ENCODE measurements around the gene ASS1.

Gene ASS1

GRCh38 chr9:130458027-130458803 is 13.5 kb downstream of the ASS1 start:
- no peak for FAIRE-seq

- FAIRE-seq, result no peak
Measured at GRCh38 chr9:130458804-130459067, 14.0 kb downstream of the ASS1 start.

- FAIRE-seq, result no peak
Measured at GRCh38 chr9:130459151-130459550, 14.4 kb downstream of the ASS1 start.

GRCh38 chr9:130459941-130460669 is 15.3 kb downstream of the ASS1 start:
- FAIRE-seq, result no peak

GRCh38 chr9:130461218-130461630 is 16.5 kb downstream of the ASS1 start:
- no peak for FAIRE-seq

- no peak for FAIRE-seq
Measured at GRCh38 chr9:130461731-130462130, 17.0 kb downstream of the ASS1 start.

GRCh38 chr9:130462685-130463540 is 18.2 kb downstream of the ASS1 start:
- FAIRE-seq, result no peak

- FAIRE-seq, result no peak
Measured at GRCh38 chr9:130463763-130464745, 19.3 kb downstream of the ASS1 start.

GRCh38 chr9:130465383-130466096 is 20.8 kb downstream of the ASS1 start:
- no peak for FAIRE-seq

- no peak for FAIRE-seq
Measured at GRCh38 chr9:130466537-130467217, 21.9 kb downstream of the ASS1 start.

GRCh38 chr9:130467316-130467715 is 22.6 kb downstream of the ASS1 start:
- FAIRE-seq, result peak; percentile 43

GRCh38 chr9:130468566-130468965 is 23.8 kb downstream of the ASS1 start:
- FAIRE-seq, result no peak

- no peak for FAIRE-seq
Measured at GRCh38 chr9:130470269-130470668, 25.5 kb downstream of the ASS1 start.

GRCh38 chr9:130470950-130471349 is 26.2 kb downstream of the ASS1 start:
- FAIRE-seq, result no peak

- no peak for FAIRE-seq
Measured at GRCh38 chr9:130471411-130472183, 26.8 kb downstream of the ASS1 start.

- no peak for FAIRE-seq
Measured at GRCh38 chr9:130472184-130472705, 27.5 kb downstream of the ASS1 start.

GRCh38 chr9:130473009-130473408 is 28.2 kb downstream of the ASS1 start:
- no peak for FAIRE-seq

GRCh38 chr9:130473566-130473965 is 28.8 kb downstream of the ASS1 start:
- FAIRE-seq, result no peak

- FAIRE-seq, result no peak
Measured at GRCh38 chr9:130474106-130474505, 29.3 kb downstream of the ASS1 start.
